ENCODE data around the gene C19orf38. TPM values are rescaled to one million over a fixed set of nuclear protein-coding genes. Genes with fewer than 3 reads are reported as not detected.

Gene C19orf38
- polyA plus RNA-seq, 2 of the 4 experiments (the other 2 are of a cell fraction): 0.09 to 0.13 TPM

GRCh38 chr19:10918359-10918758 lies 70.1 kb downstream of the C19orf38 start:
- Histone ChIP-seq H3K4me2 (no peak overlapping the region), H3K4me1 (peaks cover 7% of the 10 kb centered on the region; the same call in 2 of the 3 replicates), H3K27ac (no peak overlapping the region), H3K4me3 (no peak overlapping the region), H3K9me3 (no peaks in the 10 kb centered on the region)
- ChIA-PET POLR2A (no interaction called here), CTCF (interaction anchor here (0.6 to 1.0 kb wide), 3 partner anchors 11 to 18 kb away, joined by 3 read pairs; no protein-coding TSS in a partner anchor)
- ATAC-seq: no peak
- no peak for DNase-seq (ENCODE audit: low read depth in 1 of 2, low spot score in 1 of 2)
- WGBS (ENCODE audit: missing lambda C conversion rate): 96% methylated on average over 10 of the region's 11 CpGs
- FAIRE-seq: no peak
- TF ChIP-seq E2F6 (IDR thresholded peaks at IDR 0.05; ENCODE audit: borderline replicate concordance, low read depth): no peak
- TF ChIP-seq HDAC2 (IDR thresholded peaks at IDR 0.05): no peak
- TF ChIP-seq HMGXB4 (CRISPR knock-in tag; IDR thresholded peaks at IDR 0.05; ENCODE audit: borderline replicate concordance): no peak
- TF ChIP-seq, protein P1, sequence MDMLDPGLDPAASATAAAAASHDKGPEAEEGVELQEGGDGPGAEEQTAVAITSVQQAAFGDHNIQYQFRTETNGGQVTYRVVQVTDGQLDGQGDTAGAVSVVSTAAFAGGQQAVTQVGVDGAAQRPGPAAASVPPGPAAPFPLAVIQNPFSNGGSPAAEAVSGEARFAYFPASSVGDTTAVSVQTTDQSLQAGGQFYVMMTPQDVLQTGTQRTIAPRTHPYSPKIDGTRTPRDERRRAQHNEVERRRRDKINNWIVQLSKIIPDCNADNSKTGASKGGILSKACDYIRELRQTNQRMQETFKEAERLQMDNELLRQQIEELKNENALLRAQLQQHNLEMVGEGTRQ (IDR thresholded peaks at IDR 0.05): no peak
- TF ChIP-seq FOSL2 (IDR thresholded peaks at IDR 0.05): no peak
- TF ChIP-seq FOSL2 (CRISPR knock-in tag; IDR thresholded peaks at IDR 0.05): no peak
- no peak for TF ChIP-seq JUN (IDR thresholded peaks at IDR 0.05)
- no peak for TF ChIP-seq EHMT2 (IDR thresholded peaks at IDR 0.05; ENCODE audit: low read depth)
- TF ChIP-seq, protein P2, sequence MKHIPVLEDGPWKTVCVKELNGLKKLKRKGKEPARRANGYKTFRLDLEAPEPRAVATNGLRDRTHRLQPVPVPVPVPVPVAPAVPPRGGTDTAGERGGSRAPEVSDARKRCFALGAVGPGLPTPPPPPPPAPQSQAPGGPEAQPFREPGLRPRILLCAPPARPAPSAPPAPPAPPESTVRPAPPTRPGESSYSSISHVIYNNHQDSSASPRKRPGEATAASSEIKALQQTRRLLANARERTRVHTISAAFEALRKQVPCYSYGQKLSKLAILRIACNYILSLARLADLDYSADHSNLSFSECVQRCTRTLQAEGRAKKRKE (CRISPR knock-in tag; IDR thresholded peaks at IDR 0.05; ENCODE audit: low read depth): no peak
- TF ChIP-seq MYC (IDR thresholded peaks at IDR 0.05; ENCODE audit: borderline replicate concordance, low read length): no peak

Small RNAs within 50 kb of the gene (small RNA-seq; reads per million reads assigned to genes)
- 0 reads per million in 6 experiments for gene MIR199A1
- 0 reads per million in 6 experiments for gene MIR6793

Other genes starting within 250 kb of the C19orf38 start
- gene SLC44A2, start 222.9 kb upstream of the C19orf38 start, polyA plus RNA-seq (2011; rRNA removed): 8.3 and 10.3 TPM in 2 replicates
- 6.7 to 10.1 TPM (median 8.3 TPM) in 3 replicates for gene SLC44A2, start 222.9 kb upstream of the C19orf38 start, polyA plus RNA-seq (2017; fragmentation: RNase III; extraction: RNeasy Plus Mini Kit Qiagen cat#74134 plus additional on column Dnase treatment)
- gene ILF3, start 194.1 kb upstream of the C19orf38 start, polyA plus RNA-seq (2011; rRNA removed): 174 and 197 TPM in 2 replicates
- 137 to 151 TPM (median 142 TPM) in 3 replicates for gene ILF3, start 194.1 kb upstream of the C19orf38 start, polyA plus RNA-seq (2017; fragmentation: RNase III; extraction: RNeasy Plus Mini Kit Qiagen cat#74134 plus additional on column Dnase treatment)
- 23.6 and 24.3 TPM in 2 replicates for gene QTRT1, start 147.0 kb upstream of the C19orf38 start, polyA plus RNA-seq (2011; rRNA removed)
- gene QTRT1, start 147.0 kb upstream of the C19orf38 start, polyA plus RNA-seq (2017; fragmentation: RNase III; extraction: RNeasy Plus Mini Kit Qiagen cat#74134 plus additional on column Dnase treatment): 42.2 to 47.6 TPM (median 42.5 TPM) in 3 replicates
- 32.9 and 52.4 TPM in 2 replicates for gene DNM2, start 130.3 kb upstream of the C19orf38 start, polyA plus RNA-seq (2011; rRNA removed)
- 55.8 to 58.5 TPM (median 57.3 TPM) in 3 replicates for gene DNM2, start 130.3 kb upstream of the C19orf38 start, polyA plus RNA-seq (2017; fragmentation: RNase III; extraction: RNeasy Plus Mini Kit Qiagen cat#74134 plus additional on column Dnase treatment)
- gene TMED1, start 12.2 kb upstream of the C19orf38 start, polyA plus RNA-seq (2011; rRNA removed): 29.3 and 29.9 TPM in 2 replicates
- gene TMED1, start 12.2 kb upstream of the C19orf38 start, polyA plus RNA-seq (2017; fragmentation: RNase III; extraction: RNeasy Plus Mini Kit Qiagen cat#74134 plus additional on column Dnase treatment): 36.2 to 37.4 TPM (median 37.0 TPM) in 3 replicates
- gene CARM1, start 23.1 kb downstream of the C19orf38 start, polyA plus RNA-seq (2011; rRNA removed): 14.3 and 15.2 TPM in 2 replicates
- 31.4 to 32.2 TPM (median 31.8 TPM) in 3 replicates for gene CARM1, start 23.1 kb downstream of the C19orf38 start, polyA plus RNA-seq (2017; fragmentation: RNase III; extraction: RNeasy Plus Mini Kit Qiagen cat#74134 plus additional on column Dnase treatment)
- 13.1 and 15.6 TPM in 2 replicates for gene YIPF2, start 80.2 kb downstream of the C19orf38 start, polyA plus RNA-seq (2011; rRNA removed)
- 14.5 to 18.2 TPM (median 17.5 TPM) in 3 replicates for gene YIPF2, start 80.2 kb downstream of the C19orf38 start, polyA plus RNA-seq (2017; fragmentation: RNase III; extraction: RNeasy Plus Mini Kit Qiagen cat#74134 plus additional on column Dnase treatment)
- 7.8 and 9.1 TPM in 2 replicates for gene TIMM29, start 80.4 kb downstream of the C19orf38 start, polyA plus RNA-seq (2011; rRNA removed)
- 17.1 to 20.5 TPM (median 19.7 TPM) in 3 replicates for gene TIMM29, start 80.4 kb downstream of the C19orf38 start, polyA plus RNA-seq (2017; fragmentation: RNase III; extraction: RNeasy Plus Mini Kit Qiagen cat#74134 plus additional on column Dnase treatment)
- gene SMARCA4, start 112.6 kb downstream of the C19orf38 start, polyA plus RNA-seq (2011; rRNA removed): 8.1 and 10.8 TPM in 2 replicates
- 11.9 to 14.1 TPM (median 13.1 TPM) in 3 replicates for gene SMARCA4, start 112.6 kb downstream of the C19orf38 start, polyA plus RNA-seq (2017; fragmentation: RNase III; extraction: RNeasy Plus Mini Kit Qiagen cat#74134 plus additional on column Dnase treatment)
- 29.2 and 37.0 TPM in 2 replicates for gene LDLR, start 241.0 kb downstream of the C19orf38 start, polyA plus RNA-seq (2011; rRNA removed)
- 35.6 to 55.8 TPM (median 50.8 TPM) in 3 replicates for gene LDLR, start 241.0 kb downstream of the C19orf38 start, polyA plus RNA-seq (2017; fragmentation: RNase III; extraction: RNeasy Plus Mini Kit Qiagen cat#74134 plus additional on column Dnase treatment)